ENCODE data around the gene ABCG5. TPM values are rescaled to one million over a fixed set of nuclear protein-coding genes. Genes with fewer than 3 reads are reported as not detected.

Gene ABCG5
- total RNA-seq, 2 experiments from 2014 or later: not detected

DNA sequence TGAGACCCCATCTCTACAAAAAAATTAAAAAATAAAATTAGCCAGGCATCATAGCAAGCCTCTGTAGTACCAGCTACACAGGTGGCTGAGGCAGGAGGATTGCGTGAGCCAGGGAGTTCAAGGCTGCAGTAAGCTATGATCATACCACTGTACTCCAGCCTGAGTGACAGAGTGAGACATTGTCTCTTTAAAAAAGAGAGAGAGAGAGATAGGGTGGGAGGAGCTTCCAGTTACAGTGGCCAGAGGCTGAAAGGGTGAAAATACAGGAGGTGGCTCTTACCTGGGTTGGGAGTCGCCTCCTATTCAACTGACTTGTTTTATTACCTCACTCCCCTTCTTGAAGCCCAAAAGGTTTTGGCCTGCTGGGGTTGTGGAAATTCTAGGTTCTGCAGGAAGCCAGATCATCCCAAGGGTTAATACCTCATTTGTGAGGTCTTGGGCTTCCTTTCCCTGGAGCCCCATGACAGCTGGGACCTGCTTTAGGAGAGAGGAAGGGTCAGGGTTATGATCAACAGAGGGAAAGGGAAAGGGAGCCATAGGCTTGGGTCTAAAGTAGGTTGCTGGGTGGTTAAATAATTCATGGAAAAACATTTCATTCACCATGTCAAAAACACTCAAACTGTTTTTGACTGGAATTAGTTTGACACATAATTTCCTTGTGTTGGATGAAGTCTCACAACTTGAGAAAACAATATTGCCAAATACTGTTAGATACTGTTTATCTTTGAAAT is 47.4 kb downstream of the ABCG5 start:
- H3K36me3 Mint-ChIP-seq (ENCODE audit: low read depth): peaks cover 33% of the 10 kb centered on the region
- intact Hi-C loops (cut with DNase I, micrococcal nuclease): no loop called here
- DNase-seq (no peak), ATAC-seq (ENCODE audit: poor library complexity) (no peak)
- H3K4me3 Mint-ChIP-seq: no peak overlapping the region
- H3K27me3 Mint-ChIP-seq: no peaks in the 10 kb centered on the region
- TF ChIP-seq, protein P1, sequence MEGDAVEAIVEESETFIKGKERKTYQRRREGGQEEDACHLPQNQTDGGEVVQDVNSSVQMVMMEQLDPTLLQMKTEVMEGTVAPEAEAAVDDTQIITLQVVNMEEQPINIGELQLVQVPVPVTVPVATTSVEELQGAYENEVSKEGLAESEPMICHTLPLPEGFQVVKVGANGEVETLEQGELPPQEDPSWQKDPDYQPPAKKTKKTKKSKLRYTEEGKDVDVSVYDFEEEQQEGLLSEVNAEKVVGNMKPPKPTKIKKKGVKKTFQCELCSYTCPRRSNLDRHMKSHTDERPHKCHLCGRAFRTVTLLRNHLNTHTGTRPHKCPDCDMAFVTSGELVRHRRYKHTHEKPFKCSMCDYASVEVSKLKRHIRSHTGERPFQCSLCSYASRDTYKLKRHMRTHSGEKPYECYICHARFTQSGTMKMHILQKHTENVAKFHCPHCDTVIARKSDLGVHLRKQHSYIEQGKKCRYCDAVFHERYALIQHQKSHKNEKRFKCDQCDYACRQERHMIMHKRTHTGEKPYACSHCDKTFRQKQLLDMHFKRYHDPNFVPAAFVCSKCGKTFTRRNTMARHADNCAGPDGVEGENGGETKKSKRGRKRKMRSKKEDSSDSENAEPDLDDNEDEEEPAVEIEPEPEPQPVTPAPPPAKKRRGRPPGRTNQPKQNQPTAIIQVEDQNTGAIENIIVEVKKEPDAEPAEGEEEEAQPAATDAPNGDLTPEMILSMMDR (IDR thresholded peaks at IDR 0.05): no peak
- Histone ChIP-seq H3K36me3 (ENCODE audit: insufficient read depth, low read length) (no peaks in the 10 kb centered on the region), H3K27ac (ENCODE audit: low read depth in 1 of 2, low read length in 2 of 2) (no peak overlapping the region), H3K9me3 (ENCODE audit: control insufficient read depth in 1 of 2, insufficient read depth in 1 of 2, low read length in 2 of 2) (no peaks in the 10 kb centered on the region), H3K4me3 (ENCODE audit: low read length) (no peak overlapping the region), H3K27me3 (ENCODE audit: control insufficient read depth in 1 of 2, insufficient read depth in 2 of 2, low read length in 2 of 2) (no peaks in the 10 kb centered on the region), H3K4me1 (ENCODE audit: insufficient read depth, low read length) (no peaks in the 10 kb centered on the region)
- no peak overlapping the region for H3K27ac Mint-ChIP-seq
- no peaks in the 10 kb centered on the region for H3K9me3 Mint-ChIP-seq
- ChIA-PET POLR2A (no interaction called here), CTCF (no interaction called here)
- no peaks in the 10 kb centered on the region for H3K4me1 Mint-ChIP-seq (ENCODE audit: low read depth)

DNA sequence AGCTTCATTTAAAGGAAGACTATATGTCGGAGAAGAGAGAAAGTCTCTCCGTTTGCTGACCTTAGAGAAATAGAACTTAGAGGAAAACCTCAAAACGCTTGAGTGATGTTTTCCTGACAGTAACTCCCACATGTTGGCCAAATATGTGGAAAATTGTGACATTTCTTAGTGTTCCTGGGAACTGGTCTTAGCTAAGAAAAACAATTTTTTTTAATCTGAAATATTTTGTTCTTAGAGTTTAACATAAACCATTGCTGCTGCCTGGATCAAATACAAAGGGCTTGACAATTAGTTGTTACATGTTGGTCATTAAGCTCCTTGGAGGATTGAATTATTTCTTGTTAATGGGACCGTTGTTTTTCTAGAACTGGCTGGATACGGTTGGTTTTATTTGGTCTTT is 48.5 kb downstream of the ABCG5 start:
- intact Hi-C loops (cut with DNase I, micrococcal nuclease): no loop called here
- Histone ChIP-seq H3K27ac (ENCODE audit: low read depth in 1 of 2, low read length in 2 of 2) (no peak overlapping the region), H3K36me3 (ENCODE audit: insufficient read depth, low read length) (no peaks in the 10 kb centered on the region), H3K4me1 (ENCODE audit: insufficient read depth, low read length) (no peaks in the 10 kb centered on the region), H3K27me3 (ENCODE audit: control insufficient read depth in 1 of 2, insufficient read depth in 2 of 2, low read length in 2 of 2) (no peaks in the 10 kb centered on the region), H3K4me3 (ENCODE audit: low read length) (no peak overlapping the region), H3K9me3 (ENCODE audit: control insufficient read depth in 1 of 2, insufficient read depth in 1 of 2, low read length in 2 of 2) (no peaks in the 10 kb centered on the region)
- Mint-ChIP-seq H3K9me3 (no peaks in the 10 kb centered on the region), H3K27me3 (no peaks in the 10 kb centered on the region), H3K27ac (no peak overlapping the region), H3K4me3 (no peak overlapping the region), H3K36me3 (ENCODE audit: low read depth) (peaks cover 33% of the 10 kb centered on the region), H3K4me1 (ENCODE audit: low read depth) (no peaks in the 10 kb centered on the region)
- DNase-seq: no peak
- ChIA-PET CTCF (no interaction called here), POLR2A (interaction anchor here (0.5 kb wide), 1 partner anchor 450 kb away, joined by 3 read pairs; no protein-coding TSS in a partner anchor)
- no peak for ATAC-seq (ENCODE audit: poor library complexity)
- TF ChIP-seq, protein P1 (IDR thresholded peaks at IDR 0.05): no peak

DNA sequence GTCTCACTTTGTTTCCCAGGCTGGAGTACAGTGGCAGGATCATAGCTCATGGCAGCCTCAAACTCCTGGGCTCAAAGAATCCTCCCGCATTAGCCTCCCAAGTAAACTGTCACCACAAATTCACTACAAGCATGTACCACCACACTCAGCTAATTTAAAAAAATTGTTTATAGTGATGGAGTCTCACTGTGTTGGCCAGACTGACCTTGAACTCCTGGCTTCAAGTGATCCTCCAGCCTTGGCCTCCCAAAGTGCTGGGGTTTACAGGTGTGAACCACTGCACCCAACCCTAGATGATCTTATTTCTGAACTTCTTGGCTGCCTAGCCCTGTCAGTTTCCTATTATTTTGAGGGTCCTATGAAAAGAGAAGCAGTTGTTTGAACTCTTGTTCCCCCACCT is 50.0 kb downstream of the ABCG5 start:
- intact Hi-C loops (cut with DNase I, micrococcal nuclease): no loop called here
- Histone ChIP-seq H3K36me3 (ENCODE audit: insufficient read depth, low read length) (no peaks in the 10 kb centered on the region), H3K27me3 (ENCODE audit: control insufficient read depth in 1 of 2, insufficient read depth in 2 of 2, low read length in 2 of 2) (no peaks in the 10 kb centered on the region), H3K9me3 (ENCODE audit: control insufficient read depth in 1 of 2, insufficient read depth in 1 of 2, low read length in 2 of 2) (no peaks in the 10 kb centered on the region), H3K4me3 (ENCODE audit: low read length) (no peak overlapping the region), H3K4me1 (ENCODE audit: insufficient read depth, low read length) (no peaks in the 10 kb centered on the region), H3K27ac (ENCODE audit: low read depth in 1 of 2, low read length in 2 of 2) (no peak overlapping the region)
- TF ChIP-seq, protein P1 (IDR thresholded peaks at IDR 0.05): no peak
- Mint-ChIP-seq H3K4me3 (no peak overlapping the region), H3K36me3 (ENCODE audit: low read depth) (peaks cover 28% of the 10 kb centered on the region), H3K27me3 (no peaks in the 10 kb centered on the region), H3K4me1 (ENCODE audit: low read depth) (no peaks in the 10 kb centered on the region), H3K9me3 (no peaks in the 10 kb centered on the region), H3K27ac (no peak overlapping the region)
- CTCF ChIA-PET: no interaction called here
- DNase-seq (no peak), ATAC-seq (ENCODE audit: poor library complexity) (no peak)
- POLR2A ChIA-PET: no interaction called here

All from CD4-positive, alpha-beta T cell (primary cell).